Adrenal gland (tissue), 5 donors: Measurements from ENCODE around the gene TIGD2.

Experiments
- POLR2A ChIP-seq, 2 donors: fragments of 450-650 bp; IDR thresholded peaks; one replicate each; pipeline ENCODE4 v1.6.1; 2017; ENCODE audit warnings: antibody characterized with exemption in 2 of 2, mild to moderate bottlenecking in 2 of 2, moderate library complexity in 1 of 2
- TF ChIP-seq, protein P1 (sequence below), 6 experiments: fragments of 450-650 bp in 4 of 6; fragments of 200-600 bp in 2 of 6; sonication (generic) in 1 of 6; IDR thresholded peaks; 1 replicate in 5 of 6; 2 replicates in 1 of 6; pipeline versions ENCODE4 v1.5.1 to v1.8.0; 2016 to 2021; ENCODE audit warnings: antibody characterized with exemption in 6 of 6, mild to moderate bottlenecking in 2 of 6, moderate library complexity in 1 of 6
- donor health status: DM: no; HTN: no; CAD: no.

DNA sequence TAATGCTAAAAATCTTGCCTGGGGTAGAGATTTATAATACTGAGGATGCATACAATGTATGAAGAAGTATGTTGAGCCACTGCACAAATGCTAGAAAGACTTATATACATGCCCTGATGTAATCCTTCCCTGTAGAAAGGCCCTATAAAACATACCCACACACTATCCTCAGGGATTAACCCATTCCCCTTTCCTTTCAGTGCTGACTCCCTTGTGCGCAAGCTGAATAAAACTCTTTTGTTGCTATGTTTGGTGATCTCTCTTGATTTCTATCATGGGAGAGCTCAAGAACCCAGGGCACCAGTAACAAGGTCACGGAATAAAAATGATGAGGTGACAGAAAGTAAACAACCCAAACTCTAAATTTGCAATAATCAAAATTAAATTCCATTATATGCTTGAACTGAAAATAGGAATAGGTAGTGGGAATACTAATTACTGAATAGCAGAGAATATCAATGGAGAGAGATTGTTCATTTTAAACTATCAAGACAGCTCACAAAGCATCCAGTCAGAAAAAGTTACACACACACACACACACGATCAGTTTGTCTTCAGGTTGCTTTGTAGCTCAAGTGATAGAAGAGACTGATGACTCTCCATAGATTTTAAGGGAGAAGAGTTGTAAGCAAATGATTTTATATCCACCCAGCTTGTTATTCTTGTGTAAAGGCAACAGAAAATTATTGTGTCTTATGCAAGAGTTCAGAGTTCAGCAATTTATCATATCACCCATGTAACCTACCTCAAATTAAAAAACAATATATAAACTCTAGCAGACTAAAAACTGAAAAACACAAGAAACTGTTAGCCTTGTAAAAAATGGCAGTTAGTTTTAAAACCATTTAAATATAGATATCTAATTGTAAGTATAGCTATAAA lies 14.8 kb downstream of the TIGD2 start:
- no peak for TF ChIP-seq POLR2A (IDR thresholded peaks at IDR 0.05)
- TF ChIP-seq, protein P1, sequence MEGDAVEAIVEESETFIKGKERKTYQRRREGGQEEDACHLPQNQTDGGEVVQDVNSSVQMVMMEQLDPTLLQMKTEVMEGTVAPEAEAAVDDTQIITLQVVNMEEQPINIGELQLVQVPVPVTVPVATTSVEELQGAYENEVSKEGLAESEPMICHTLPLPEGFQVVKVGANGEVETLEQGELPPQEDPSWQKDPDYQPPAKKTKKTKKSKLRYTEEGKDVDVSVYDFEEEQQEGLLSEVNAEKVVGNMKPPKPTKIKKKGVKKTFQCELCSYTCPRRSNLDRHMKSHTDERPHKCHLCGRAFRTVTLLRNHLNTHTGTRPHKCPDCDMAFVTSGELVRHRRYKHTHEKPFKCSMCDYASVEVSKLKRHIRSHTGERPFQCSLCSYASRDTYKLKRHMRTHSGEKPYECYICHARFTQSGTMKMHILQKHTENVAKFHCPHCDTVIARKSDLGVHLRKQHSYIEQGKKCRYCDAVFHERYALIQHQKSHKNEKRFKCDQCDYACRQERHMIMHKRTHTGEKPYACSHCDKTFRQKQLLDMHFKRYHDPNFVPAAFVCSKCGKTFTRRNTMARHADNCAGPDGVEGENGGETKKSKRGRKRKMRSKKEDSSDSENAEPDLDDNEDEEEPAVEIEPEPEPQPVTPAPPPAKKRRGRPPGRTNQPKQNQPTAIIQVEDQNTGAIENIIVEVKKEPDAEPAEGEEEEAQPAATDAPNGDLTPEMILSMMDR (IDR thresholded peaks at IDR 0.05): no peak
